Amygdala (tissue), 56 donors: Measurements from ENCODE around the gene GPR158.
"Not testable (repeated sequence)": the region's sequence is repeated elsewhere in the genome, so short reads cannot be mapped to it uniquely, and the experiment has no call there.

Experiments
- DNase-seq, 56 donors: peaks; one replicate each; lab custom pipeline; 2025; lab: John Stamatoyannopoulos, UW

GPR158 gene, protein sequence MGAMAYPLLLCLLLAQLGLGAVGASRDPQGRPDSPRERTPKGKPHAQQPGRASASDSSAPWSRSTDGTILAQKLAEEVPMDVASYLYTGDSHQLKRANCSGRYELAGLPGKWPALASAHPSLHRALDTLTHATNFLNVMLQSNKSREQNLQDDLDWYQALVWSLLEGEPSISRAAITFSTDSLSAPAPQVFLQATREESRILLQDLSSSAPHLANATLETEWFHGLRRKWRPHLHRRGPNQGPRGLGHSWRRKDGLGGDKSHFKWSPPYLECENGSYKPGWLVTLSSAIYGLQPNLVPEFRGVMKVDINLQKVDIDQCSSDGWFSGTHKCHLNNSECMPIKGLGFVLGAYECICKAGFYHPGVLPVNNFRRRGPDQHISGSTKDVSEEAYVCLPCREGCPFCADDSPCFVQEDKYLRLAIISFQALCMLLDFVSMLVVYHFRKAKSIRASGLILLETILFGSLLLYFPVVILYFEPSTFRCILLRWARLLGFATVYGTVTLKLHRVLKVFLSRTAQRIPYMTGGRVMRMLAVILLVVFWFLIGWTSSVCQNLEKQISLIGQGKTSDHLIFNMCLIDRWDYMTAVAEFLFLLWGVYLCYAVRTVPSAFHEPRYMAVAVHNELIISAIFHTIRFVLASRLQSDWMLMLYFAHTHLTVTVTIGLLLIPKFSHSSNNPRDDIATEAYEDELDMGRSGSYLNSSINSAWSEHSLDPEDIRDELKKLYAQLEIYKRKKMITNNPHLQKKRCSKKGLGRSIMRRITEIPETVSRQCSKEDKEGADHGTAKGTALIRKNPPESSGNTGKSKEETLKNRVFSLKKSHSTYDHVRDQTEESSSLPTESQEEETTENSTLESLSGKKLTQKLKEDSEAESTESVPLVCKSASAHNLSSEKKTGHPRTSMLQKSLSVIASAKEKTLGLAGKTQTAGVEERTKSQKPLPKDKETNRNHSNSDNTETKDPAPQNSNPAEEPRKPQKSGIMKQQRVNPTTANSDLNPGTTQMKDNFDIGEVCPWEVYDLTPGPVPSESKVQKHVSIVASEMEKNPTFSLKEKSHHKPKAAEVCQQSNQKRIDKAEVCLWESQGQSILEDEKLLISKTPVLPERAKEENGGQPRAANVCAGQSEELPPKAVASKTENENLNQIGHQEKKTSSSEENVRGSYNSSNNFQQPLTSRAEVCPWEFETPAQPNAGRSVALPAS (N-terminal part only)

GRCh38 chr10:25174461-25175230 lies at the start of gene GPR158:
GPR158 (plus strand) TSS chr10:25175001; CDS start chr10:25175421, 420 bp downstream.
- peak; percentile 21 to 90 (median 80) for DNase-seq

DNA sequence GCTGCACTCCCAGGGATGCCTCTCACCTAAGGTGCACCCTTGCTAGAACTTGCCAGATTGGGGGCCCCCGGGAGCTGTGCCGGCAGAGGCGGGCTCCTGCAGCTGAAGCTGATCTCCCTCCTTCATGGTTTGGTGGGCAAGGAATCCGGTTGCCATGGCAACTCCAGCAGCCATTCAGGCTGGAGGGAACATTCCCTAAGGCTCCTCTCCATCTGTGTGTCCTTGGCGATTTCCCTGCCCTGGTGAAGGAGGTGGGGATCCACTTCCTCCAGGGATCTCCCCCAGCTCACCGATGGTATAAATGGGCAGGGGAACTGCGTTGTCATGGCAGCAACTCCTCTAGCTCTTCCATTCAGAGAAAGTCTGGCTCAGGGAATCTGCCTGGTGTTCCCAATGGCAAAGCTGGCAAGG lies 49.6 kb upstream of the GPR158 start:
- DNase-seq: peak in 34 of 56 donors; percentile 3 to 64 (median 20)

DNA sequence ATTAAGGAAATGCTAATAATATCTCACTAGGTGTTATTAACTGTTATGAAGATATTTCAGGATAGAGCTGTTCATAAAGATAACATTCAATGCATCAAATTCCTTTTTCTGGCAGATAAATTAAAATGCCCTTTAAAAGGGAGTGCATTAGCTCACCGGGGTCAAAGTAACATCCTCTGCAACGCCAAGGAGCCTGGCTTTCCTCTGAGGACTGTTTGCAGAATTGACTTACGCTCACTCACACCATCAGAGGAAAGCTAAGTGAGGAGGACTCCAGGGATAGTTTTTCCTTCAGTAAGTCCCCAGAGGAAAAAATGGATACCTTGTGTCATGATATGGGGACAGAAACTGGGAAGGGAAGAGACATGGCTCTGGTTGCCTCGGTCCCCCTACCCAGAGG lies 45.2 kb upstream of the GPR158 start:
- no peak for DNase-seq

GRCh38 chr10:25130906-25131305 lies 43.9 kb upstream of the GPR158 start:
- no peak for DNase-seq

DNA sequence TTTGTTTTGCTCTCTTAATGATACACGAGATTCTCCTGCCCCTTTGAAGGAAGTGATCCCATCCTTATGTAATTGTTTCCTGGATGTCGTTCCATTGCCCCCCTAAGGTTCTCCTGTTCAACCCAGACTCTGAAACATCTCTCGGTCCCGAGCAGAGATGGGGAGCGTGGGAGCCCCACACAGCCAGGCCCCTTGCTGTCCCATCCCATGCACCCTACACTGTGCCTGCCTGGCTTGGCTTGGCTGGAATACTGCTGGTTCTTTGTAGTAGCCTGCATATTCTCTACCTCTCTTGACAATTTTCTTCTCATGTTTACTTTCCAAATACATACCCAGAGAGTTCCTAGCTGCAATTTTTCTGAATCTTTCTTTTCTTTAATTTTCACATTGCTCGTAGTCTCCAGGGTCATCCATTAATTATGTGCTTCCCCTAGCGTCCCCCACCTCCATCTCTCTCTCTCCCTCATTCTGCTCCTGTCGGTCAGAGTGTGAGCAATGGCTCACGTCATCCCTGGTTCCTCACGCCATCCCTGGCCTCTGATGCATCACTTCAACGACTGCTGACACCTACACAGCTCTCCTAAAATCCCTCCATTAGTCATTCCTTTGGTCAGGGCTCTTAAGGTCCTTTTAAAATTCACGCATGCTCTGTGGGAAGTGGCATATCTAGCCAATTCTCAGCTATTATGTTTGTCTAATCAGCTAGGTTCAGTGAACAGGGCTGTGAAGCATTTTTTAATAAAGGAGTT lies 32.5 kb upstream of the GPR158 start:
- DNase-seq: no peak

DNA sequence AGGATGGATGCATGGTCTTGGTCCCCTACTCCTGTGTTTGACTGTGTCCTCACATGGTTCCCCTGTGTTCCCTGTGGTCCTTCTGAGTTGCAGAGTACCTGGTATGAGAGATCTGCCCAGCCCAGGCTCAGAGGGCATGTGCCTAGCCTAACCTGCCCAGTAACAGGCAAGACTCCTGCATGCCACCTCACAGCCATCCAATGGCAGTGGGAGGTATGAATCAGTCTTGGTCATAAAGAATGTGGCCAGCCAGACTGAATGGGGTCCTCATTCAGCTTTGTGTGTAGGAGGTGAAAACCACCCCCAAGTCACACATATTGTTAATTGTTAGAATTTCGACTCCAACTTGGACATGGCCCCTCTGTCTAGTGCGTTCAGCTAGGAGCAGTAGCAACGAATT lies 17.2 kb upstream of the GPR158 start:
- no peak for DNase-seq

DNA sequence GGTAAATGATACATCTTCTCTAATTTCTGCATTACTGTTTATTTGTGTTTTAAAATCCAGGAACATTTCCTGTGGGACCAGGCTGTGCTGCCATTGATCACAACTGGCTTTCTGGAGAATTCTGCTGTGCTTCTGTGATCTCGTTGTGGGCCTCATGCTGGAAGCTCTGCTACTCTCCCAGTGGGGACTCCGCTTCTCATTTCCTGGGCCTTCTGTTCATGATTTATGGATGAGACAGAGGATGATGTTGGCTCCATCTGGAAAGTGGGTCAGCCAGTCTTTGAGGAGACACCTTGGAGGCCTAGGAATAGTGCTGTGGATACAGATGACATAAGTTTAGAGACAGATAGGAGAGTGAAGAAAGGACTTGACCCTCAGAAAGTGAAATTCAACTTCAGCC lies 15.2 kb upstream of the GPR158 start:
- DNase-seq: no peak

- DNase-seq: no peak
Measured at GRCh38 chr10:25162391-25162790, 12.4 kb upstream of the GPR158 start.

- not testable (repeated sequence) for DNase-seq
Measured at GRCh38 chr10:25163464-25163863, 11.3 kb upstream of the GPR158 start.

DNA sequence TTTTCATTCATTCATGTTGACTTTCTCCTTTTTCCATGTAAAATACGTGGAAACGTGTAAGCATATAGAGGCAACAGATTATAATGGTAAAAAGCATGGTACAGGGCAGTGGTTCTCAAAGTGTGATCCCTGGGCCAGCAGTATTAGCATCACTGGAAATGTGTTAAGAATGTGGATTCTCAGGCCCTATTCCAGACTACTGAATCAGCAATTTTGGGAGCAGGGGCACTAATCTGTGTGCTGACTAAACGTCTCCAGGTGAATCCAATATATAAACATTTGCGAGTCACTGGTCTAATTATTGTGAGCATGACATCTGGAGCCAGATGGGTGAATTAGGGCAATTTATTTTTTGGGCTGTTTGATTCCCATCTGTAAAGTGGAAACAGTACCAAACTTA lies 5.1 kb upstream of the GPR158 start:
- no peak for DNase-seq

DNA sequence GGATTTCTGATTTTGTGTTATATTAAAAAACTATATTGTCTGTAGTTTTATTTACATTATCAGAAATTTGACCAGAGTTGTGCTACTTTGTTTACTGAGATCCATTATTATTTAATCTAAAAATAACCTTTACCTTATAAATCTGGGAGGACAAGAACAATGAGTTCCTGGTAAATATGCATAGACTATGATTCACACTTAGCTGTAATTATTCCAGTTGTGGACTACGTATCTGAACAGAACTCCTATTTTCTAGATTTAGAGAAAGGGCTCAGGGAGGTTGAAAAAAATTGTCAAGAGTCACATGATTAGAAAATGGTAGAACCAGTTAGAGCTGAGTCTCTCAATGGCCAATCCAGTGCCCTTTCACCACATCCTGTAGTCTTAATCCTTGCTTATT lies 4.2 kb upstream of the GPR158 start:
- DNase-seq: no peak

- peak in 12 of 56 donors; percentile 3 to 52 (median 16) for DNase-seq
Measured at GRCh38 chr10:25175527-25176420, 973 bp downstream of the GPR158 start.

- peak in 17 of 56 donors; percentile 2 to 52 (median 16) for DNase-seq
Measured at GRCh38 chr10:25176421-25176968, 1.7 kb downstream of the GPR158 start.

DNA sequence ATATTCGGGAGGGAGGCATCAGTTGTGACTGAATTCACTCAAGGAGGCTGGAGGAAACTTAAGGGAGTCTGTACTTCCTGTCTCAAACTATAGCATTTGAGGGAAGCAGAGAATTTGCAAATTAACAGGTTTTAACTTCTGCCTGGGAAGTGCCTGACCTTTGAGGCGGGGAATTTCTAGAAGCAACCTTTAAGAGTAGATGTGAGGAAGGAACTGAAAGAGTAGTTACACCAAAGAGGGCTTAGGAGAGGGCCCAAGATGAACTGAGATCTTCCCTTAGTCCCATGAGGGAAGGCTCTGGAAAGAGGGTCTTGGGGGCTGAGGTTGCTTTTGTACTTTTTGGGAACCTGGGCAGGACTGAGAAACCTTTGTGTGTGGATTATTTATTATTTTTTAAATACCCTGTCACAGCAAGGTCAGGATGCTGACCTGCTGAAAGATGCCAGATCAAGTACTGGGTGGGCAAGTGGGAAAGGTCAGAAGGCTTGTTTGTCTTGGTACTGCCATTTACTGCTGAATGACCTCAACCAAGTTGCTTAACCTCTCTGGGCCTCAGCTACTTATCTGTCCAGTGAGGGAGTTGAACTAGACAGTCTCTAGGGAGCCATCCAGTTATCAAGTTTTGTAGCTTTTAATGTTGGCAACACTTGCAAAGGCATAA lies 2.4 kb downstream of the GPR158 start:
- DNase-seq: no peak

DNA sequence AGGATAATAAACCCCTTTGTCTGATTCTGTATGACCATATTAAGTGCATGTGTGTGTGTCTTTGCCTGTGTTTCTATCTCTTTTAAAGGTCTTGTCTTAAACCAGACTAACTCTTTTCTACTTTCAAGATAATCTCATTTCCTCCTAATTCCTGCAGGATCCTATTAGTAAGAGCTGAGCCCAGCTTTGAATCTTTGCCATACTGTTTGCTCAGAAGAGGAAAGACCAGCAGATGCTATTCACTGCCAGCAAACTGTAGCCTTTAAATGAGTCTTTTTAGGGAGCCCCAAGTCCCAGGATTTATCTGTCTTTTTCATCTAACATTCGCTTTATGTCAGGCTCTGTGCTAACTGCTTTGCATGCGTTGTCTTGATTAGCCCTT lies 2.9 kb downstream of the GPR158 start:
- no peak for DNase-seq

DNA sequence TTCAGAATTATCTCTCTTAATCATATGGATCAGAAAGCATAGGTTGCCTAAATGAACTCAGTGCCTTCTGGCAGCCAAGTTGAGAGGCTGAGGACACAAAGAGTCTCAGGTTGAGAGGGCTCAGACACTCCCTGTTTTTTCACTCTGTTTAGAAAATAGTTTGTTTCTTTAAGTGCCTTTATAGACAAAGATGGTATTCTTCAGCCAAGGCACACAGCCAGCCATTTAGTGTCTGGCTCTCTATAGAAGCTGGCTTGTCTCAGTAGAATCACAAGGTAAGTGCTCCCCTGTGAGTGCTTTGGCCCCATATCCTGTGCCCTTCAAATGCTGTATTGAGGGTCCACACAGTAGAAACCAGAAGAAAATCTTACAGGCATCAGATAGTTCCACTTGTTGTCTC lies 3.6 kb downstream of the GPR158 start:
- DNase-seq: no peak

DNA sequence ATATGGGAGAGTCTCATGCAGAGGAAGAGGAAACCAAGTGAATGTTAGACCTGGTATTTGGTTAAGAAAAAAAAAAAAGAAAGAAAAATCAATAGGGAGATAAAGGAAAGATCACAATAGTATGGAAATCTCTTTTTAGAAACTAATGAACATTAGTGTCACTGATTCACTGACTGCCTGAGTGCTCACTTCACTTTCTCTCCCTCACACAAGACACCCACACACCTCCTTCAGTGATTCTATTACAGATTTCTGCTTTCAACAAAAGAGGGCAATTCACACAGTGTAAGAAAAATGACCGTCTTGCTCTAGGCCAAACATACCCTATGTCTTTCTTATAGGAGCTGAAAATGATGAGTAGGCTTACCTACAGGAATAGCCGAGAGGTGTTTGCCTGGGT lies 6.0 kb downstream of the GPR158 start:
- no peak for DNase-seq
